Skeletal muscle tissue (tissue), 4 donors: ENCODE data around the gene NOS3. TPM values are rescaled to one million over a fixed set of nuclear protein-coding genes. Genes with fewer than 3 reads are reported as not detected.

ENCODE experiments used
- H3K27ac ChIP-seq: one replicate; pipeline ENCODE4 v1.7.0; 2013; ENCODE audit warnings: mild to moderate bottlenecking, low read depth, low read length, inconsistent platforms
- H3K27me3 ChIP-seq, 3 donors: one replicate each; pipeline ENCODE4 v1.7.0; 2013; ENCODE audit warnings: low read length in 3 of 3; ENCODE audit not compliant: control insufficient read depth in 3 of 3, insufficient read depth in 3 of 3
- H3K36me3 ChIP-seq, 3 donors: one replicate each; pipeline ENCODE4 v1.7.0; 2013; ENCODE audit warnings: low read length in 3 of 3; ENCODE audit not compliant: control insufficient read depth in 3 of 3, insufficient read depth in 3 of 3
- H3K4me1 ChIP-seq, 3 donors: one replicate each; pipeline ENCODE4 v1.7.0; 2013; ENCODE audit warnings: low read length in 3 of 3, mild to moderate bottlenecking in 3 of 3; ENCODE audit not compliant: control insufficient read depth in 3 of 3, insufficient read depth in 3 of 3
- H3K4me3 ChIP-seq, 3 donors: one replicate each; pipeline ENCODE4 v1.7.0; 2013; ENCODE audit warnings: low read length in 3 of 3
- H3K9ac ChIP-seq, 3 donors: one replicate each; pipeline ENCODE4 v1.7.0; 2013; ENCODE audit warnings: low read length in 3 of 3, mild to moderate bottlenecking in 3 of 3, moderate library complexity in 2 of 3, low read depth in 1 of 3
- H3K9me3 ChIP-seq, 3 donors: one replicate each; pipeline ENCODE4 v1.7.0; 2013; ENCODE audit warnings: low read length in 3 of 3; ENCODE audit not compliant: control insufficient read depth in 3 of 3
- total RNA-seq: library from RNA; depleted of rRNA; stranded (reverse); fragments of >200 nt; gene quantifications from one replicate; pipeline ENCODE4 v1.2.3, GENCODE V29; 2014
- donor health status: Osteomylitis.

NOS3 gene
- total RNA-seq, 1 donor from 2014 or later: 4.7 TPM

- Histone ChIP-seq H3K4me3 (no peak overlapping the region), H3K4me1 (peaks cover 0 to 4% (median 0%) of the 10 kb centered on the region in 3 donors), H3K27me3 (peaks cover 0 to 23% (median 7%) of the 10 kb centered on the region in 3 donors), H3K27ac (no peak overlapping the region), H3K9ac (no peak overlapping the region), H3K36me3 (peaks cover 0 to 6% (median 0%) of the 10 kb centered on the region in 3 donors), H3K9me3 (no peaks in the 10 kb centered on the region)
These were observed 8.2 kb downstream of the NOS3 start for GRCh38 chr7:150999001-150999400.

GRCh38 chr7:150999497-151000230 is 8.8 kb downstream of the NOS3 start:
- no peak overlapping the region for H3K4me3 ChIP-seq
- H3K4me1 ChIP-seq: peaks cover 0 to 2% (median 0%) of the 10 kb centered on the region in 3 donors
- no peak overlapping the region for H3K9ac ChIP-seq
- H3K36me3 ChIP-seq: peaks cover 0 to 6% (median 0%) of the 10 kb centered on the region in 3 donors
- H3K9me3 ChIP-seq: no peaks in the 10 kb centered on the region
- no peak overlapping the region for H3K27ac ChIP-seq
- H3K27me3 ChIP-seq: peaks cover 0 to 23% (median 7%) of the 10 kb centered on the region in 3 donors

GRCh38 chr7:151000897-151001495 is 10.2 kb downstream of the NOS3 start:
- peaks cover 0 to 6% (median 0%) of the 10 kb centered on the region in 3 donors for H3K36me3 ChIP-seq
- no peak overlapping the region for H3K9ac ChIP-seq
- no peaks in the 10 kb centered on the region for H3K4me1 ChIP-seq

GRCh38 chr7:151001546-151001945 is 10.7 kb downstream of the NOS3 start:
- no peak overlapping the region for H3K4me3 ChIP-seq
- peaks cover 0 to 6% (median 0%) of the 10 kb centered on the region in 3 donors for H3K36me3 ChIP-seq
- H3K4me1 ChIP-seq: peaks cover 0 to 2% (median 0%) of the 10 kb centered on the region in 3 donors
- no peak overlapping the region for H3K27ac ChIP-seq
- no peak overlapping the region for H3K9ac ChIP-seq
- peaks cover 0 to 23% (median 7%) of the 10 kb centered on the region in 3 donors for H3K27me3 ChIP-seq
- H3K9me3 ChIP-seq: no peaks in the 10 kb centered on the region

More at GRCh38 chr7:151000897-151001495, 10.2 kb downstream of the NOS3 start:
- Histone ChIP-seq H3K9me3 (no peaks in the 10 kb centered on the region), H3K27ac (no peak overlapping the region), H3K27me3 (peaks cover 0 to 23% (median 7%) of the 10 kb centered on the region in 3 donors), H3K4me3 (no peak overlapping the region)

GRCh38 chr7:151003572-151003971 is 12.8 kb downstream of the NOS3 start:
- H3K27me3 ChIP-seq: peaks cover 6 to 15% (median 10%) of the 10 kb centered on the region in 3 donors
- H3K9ac ChIP-seq: no peak overlapping the region
- H3K27ac ChIP-seq: no peak overlapping the region
- H3K9me3 ChIP-seq: no peaks in the 10 kb centered on the region
- no peak overlapping the region for H3K4me3 ChIP-seq
- peaks cover 0 to 4% (median 0%) of the 10 kb centered on the region in 3 donors for H3K36me3 ChIP-seq
- peaks cover 3 to 15% (median 6%) of the 10 kb centered on the region in 3 donors for H3K4me1 ChIP-seq

- H3K9ac ChIP-seq: no peak overlapping the region
- peaks cover 3 to 16% (median 6%) of the 10 kb centered on the region in 3 donors for H3K4me1 ChIP-seq
- peaks cover 11 to 18% (median 15%) of the 10 kb centered on the region in 3 donors for H3K27me3 ChIP-seq
- no peak overlapping the region for H3K4me3 ChIP-seq
- no peaks in the 10 kb centered on the region for H3K9me3 ChIP-seq
- no peak overlapping the region for H3K27ac ChIP-seq
- peaks cover 0 to 4% (median 0%) of the 10 kb centered on the region in 3 donors for H3K36me3 ChIP-seq
These were observed 14.7 kb downstream of the NOS3 start for GRCh38 chr7:151005566-151005965.

GRCh38 chr7:151006590-151007300 is 15.9 kb downstream of the NOS3 start:
- Histone ChIP-seq H3K9ac (no peak overlapping the region), H3K36me3 (no peaks in the 10 kb centered on the region)

GRCh38 chr7:151007469-151007898 is 16.7 kb downstream of the NOS3 start:
- no peak overlapping the region for H3K27ac ChIP-seq

More at GRCh38 chr7:151006590-151007300, 15.9 kb downstream of the NOS3 start:
- H3K4me3 ChIP-seq: no peak overlapping the region
- no peak overlapping the region for H3K27ac ChIP-seq
- H3K27me3 ChIP-seq: peaks cover 11 to 21% (median 17%) of the 10 kb centered on the region in 3 donors
- peaks cover 3 to 16% (median 6%) of the 10 kb centered on the region in 3 donors for H3K4me1 ChIP-seq
- no peaks in the 10 kb centered on the region for H3K9me3 ChIP-seq

GRCh38 chr7:151008143-151008510 is 17.3 kb downstream of the NOS3 start:
- Histone ChIP-seq H3K27ac (no peak overlapping the region), H3K27me3 (peaks cover 22 to 32% (median 29%) of the 10 kb centered on the region in 3 donors), H3K9ac (no peak overlapping the region), H3K9me3 (no peaks in the 10 kb centered on the region), H3K4me1 (peaks cover 6 to 20% (median 6%) of the 10 kb centered on the region in 3 donors), H3K4me3 (no peak overlapping the region), H3K36me3 (no peaks in the 10 kb centered on the region)

More at GRCh38 chr7:151007469-151007898, 16.7 kb downstream of the NOS3 start:
- no peaks in the 10 kb centered on the region for H3K36me3 ChIP-seq
- H3K9ac ChIP-seq: no peak overlapping the region
- no peaks in the 10 kb centered on the region for H3K9me3 ChIP-seq
- peaks cover 15 to 25% (median 24%) of the 10 kb centered on the region in 3 donors for H3K27me3 ChIP-seq
- peaks cover 3 to 16% (median 6%) of the 10 kb centered on the region in 3 donors for H3K4me1 ChIP-seq
- H3K4me3 ChIP-seq: no peak overlapping the region
